DMS79 treated with DMSO at 0.1 percent for 48 hours (cell line): ENCODE results near the gene ATP11A.

Experiments
- DNase-seq: peaks from one replicate; lab custom pipeline; 2025; lab: John Stamatoyannopoulos, UW

Gene ATP11A

GRCh38 chr13:112689303-112690245 lies at the start of gene ATP11A:
Gene ATP11A (plus strand): TSS chr13:112690038. CDS start chr13:112690417, 379 bp downstream.
- peak; percentile 90 for DNase-seq

GRCh38 chr13:112641456-112642089 lies 48.3 kb upstream of the ATP11A start:
- no peak for DNase-seq

DNA sequence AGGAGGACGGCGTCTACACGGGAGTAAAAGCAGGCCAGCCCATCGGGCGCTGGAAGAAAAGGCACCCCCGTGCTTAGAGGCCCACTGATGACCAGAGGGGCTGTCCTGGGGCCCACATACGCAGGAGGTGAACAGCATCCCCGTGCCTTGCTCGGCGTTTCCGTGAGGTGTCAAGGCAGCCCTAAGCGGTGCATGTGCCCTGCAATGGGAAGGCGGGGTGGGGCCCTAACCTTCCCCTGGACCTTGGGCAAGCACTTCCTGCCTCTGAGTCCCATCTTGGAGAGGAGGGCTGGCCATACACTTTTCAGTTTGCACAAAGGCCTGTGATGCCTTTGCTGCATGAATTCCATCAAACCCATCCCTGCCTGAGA lies 47.8 kb upstream of the ATP11A start:
- DNase-seq = no peak

DNA sequence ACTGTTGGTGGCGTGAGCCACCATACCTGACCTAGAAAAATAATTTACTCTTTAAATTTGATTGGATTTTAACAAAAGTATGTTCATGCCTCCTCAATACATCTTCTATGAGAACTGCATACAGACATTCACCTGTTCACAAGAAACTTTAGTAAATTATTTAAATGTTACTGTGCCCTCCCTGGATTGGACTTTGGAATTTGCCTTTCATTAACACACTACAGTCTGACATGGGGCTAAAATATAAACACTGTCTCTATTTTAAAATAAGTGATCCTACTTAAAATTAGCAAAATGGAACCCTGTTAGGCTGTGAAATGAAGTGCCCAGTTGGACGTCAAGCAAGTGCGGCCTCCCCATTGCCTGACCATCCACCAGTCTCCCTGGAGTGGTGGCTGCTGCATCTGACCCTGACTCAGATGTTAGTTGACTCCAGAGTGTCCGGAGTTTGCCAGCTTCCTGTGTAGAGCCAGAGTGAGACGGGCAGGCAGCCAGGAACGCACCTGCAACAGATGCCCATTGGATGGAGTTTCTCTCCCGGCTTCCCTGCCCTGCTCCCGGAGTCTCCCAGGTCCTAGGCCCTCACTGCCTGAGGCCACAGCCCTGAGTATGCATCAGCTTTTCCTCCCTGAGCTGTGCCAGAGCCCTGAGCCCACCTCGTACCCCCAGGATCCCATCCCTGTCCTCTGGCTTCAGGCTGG lies 45.9 kb upstream of the ATP11A start:
- peak; percentile 70 for DNase-seq

DNA sequence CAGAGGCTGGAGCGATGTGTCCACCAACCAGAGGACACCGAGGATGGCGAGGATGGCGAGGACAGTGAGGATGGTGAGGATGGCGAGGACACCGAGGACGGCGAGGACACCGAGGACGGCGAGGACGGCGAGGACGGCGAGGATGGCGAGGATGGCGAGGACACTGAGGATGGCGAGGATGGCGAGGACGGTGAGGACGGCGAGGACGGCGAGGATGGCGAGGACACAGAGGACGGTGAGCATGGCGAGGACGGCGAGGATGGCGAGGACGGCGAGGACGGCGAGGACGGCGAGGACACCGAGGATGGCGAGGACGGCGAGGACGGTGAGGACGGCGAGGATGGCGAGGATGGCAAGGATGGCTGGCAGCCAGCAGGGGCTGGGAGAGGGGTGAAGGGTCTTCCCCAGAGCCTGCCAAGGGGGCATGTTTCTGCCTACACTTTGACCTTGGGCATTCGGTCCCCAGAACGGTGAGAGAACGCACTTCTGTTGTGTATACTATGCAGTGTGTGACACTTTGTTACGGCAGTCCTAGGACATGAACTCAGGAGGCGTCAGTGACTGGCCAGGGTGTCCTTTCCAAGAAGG lies 44.4 kb upstream of the ATP11A start:
- no peak for DNase-seq

DNA sequence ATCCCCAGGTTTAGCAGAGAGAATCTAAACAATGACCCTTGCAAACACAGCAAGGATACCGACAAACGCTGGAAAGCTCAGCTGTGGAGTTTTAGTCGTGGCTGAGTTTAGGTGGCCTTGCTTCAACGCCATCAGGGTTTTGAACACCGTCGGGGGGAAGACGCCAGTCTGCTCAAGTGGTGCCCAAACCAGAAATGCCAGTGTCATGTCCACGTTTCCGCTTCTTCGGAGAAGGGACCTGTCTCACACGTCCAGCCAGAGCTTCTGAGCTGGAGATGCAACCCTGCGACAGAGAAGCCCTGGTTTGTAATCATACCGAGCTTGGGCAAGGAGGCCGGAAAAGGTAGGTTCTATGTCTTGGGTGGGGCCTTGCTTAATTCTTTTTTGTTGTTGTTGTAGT lies 42.6 kb upstream of the ATP11A start:
- DNase-seq = no peak

DNA sequence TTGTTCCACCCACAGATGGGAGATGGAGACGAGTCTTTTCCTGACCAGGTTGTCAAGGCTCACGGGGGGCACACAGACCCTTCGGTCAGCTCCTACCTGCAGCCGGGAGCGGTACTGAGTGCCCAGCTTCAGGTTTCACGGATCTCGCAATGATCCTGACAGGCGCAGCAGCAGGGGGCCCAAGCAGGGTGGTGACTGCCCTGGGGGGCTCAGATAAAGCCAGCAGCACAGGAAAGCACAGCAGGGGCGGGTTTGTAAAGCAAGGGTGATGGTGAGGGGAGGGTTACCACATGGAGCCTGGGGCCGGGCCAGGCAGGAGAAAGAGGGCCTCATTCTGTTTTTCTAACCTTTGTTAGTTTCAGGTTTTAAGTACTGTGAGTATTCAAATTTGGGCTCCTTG lies 41.7 kb upstream of the ATP11A start:
- no peak for DNase-seq

DNA sequence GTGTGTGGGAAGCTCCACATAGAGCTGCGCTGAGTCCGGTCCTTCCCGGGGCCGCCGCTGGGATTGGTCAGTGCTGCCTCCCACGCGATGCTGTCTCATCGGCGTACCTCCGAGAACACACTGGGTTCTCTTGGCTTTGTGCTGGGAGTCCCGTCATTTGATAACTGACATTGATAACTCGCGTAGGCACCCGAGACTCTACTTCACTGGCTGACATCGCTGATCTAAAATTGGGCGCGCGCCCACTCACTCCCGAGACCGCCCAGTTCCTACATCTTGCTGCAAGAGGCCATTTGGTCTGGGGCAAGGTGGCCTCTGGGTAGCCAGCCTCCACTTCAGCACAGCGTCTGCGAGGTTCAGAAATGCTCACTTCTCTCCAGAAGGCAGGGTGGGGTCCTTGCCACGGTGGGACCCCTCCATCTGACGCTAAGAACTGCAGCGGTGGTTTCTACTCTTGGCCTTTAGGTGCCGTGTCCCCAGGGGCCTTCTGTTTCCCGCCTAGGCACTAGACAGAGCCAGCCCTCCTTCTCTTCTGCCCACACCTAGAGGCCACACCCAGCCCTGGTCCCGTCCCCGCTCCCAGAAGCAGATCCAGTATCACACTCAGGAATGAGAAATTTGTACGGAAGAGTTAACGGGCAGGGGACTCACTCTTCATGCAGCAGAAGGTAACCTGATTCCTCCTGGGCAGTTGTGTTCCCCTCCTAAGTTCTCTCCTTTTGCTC lies 40.7 kb upstream of the ATP11A start:
- DNase-seq = no peak

DNA sequence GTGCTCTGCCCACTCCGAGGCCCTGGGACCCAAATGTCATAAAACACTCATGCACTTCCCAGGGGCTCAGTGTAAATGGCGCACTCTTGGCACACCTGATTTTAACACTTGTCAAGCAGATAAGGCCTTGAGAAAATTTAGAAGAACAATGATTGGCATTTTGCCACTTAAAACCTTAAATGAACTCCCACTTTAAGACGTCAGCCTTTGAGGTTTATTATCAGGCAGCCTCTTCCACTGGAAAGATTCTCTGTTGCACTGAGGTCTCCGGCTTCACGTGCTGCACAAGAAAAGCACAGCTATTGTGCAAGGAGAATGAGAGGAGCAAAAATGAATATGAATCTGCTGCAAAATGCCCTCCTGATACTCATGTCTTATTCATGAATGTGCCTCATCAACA lies 38.5 kb upstream of the ATP11A start:
- peak; percentile 39 for DNase-seq

- no peak for DNase-seq
Observed at GRCh38 chr13:112651750-112652511, 37.9 kb upstream of the ATP11A start.

GRCh38 chr13:112652512-112653070 lies 37.2 kb upstream of the ATP11A start:
- DNase-seq = no peak

GRCh38 chr13:112653071-112653470 lies 36.8 kb upstream of the ATP11A start:
- DNase-seq = no peak

GRCh38 chr13:112655913-112656312 lies 33.9 kb upstream of the ATP11A start:
- DNase-seq = no peak

DNA sequence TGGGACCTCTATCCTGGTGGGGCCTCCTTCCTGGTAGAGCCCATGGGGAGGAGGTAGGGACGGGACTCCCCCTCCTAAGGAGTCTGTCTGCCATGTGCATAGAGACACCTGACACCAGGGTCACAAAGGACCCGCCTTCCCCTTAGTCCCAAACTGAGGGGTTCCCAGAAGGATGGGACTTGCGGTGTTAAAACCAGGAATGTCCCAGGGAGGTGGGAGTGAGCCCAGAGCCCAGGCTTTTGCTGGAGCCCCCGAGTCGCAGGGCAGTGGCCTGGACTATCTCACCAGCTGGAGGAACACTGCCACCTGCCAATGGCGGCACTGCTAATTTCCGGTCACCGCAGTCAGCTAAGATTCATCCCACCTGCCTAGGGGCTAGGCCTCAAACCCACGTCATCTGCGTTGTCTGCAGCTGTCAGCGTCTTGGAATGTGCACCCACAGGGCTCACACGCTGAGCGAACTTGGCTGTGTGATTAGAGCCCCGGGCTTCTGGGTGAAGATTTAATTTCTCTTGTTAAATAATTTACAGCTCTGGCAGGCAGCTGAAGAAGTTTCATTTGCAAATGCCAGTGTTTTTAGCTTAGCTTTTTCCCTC lies 31.9 kb upstream of the ATP11A start:
- DNase-seq = no peak

- no peak for DNase-seq
Observed at GRCh38 chr13:112658808-112659207, 31.0 kb upstream of the ATP11A start.

- no peak for DNase-seq
Observed at GRCh38 chr13:112661291-112661690, 28.5 kb upstream of the ATP11A start.

DNA sequence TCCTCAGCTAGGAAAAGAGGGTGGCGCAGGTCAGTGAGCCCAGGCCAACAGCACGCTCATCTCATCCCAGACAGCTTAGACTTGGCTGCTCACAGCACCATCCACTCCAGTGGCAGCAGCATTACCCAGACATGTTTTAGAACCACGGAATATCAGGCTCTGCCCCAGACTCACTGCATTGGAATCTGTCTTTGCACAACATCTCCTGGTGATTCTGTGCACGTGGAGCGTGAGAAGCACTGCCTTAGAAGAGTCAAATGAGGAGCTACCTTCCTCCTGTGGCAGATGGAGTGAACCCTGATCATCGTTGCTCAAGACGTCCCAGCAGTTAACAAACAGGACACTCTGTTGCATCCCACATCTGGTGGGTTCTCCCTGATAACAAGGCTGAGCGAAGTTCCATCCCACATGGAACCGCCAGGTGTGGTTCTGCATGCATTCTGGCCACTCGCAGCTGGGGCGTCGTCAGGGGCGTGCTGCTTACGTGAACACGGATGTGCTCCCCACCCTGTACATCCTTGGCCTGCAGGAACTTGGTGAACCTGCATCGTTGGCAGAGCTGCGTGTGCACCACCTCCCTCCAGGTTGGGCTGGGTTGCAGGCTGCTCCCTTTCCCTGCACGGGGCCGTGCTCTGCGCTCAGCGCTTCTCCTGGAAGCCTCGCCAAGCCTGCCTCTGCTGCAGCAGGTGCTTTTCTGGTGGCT lies 25.2 kb upstream of the ATP11A start:
- no peak for DNase-seq

- DNase-seq = no peak
Observed at GRCh38 chr13:112668924-112669323, 20.9 kb upstream of the ATP11A start.

GRCh38 chr13:112669881-112670499 lies 19.8 kb upstream of the ATP11A start:
- no peak for DNase-seq
